ENCODE results near the gene UGCG. TPM values are rescaled to one million over a fixed set of nuclear protein-coding genes. Genes with fewer than 3 reads are reported as not detected.

Gene UGCG
- total and polyA plus RNA-seq, 2 of the 4 experiments (the other 2 are of a cell fraction), result 84.2 to 104 TPM

- Histone ChIP-seq H4K91ac (ENCODE audit: insufficient read depth, low read depth, low read length) (peak overlapping the region; percentile 7; the same call in 1 of the 2 replicates), H2AK9ac (replicated peaks; ENCODE audit: low read depth, low read length, poor library complexity) (no peak overlapping the region), H3K4ac (ENCODE audit: low read depth, low read length) (peak overlapping the region; percentile 31; the same call in 1 of the 2 replicates), H3K36me3 (ENCODE audit: control insufficient read depth, insufficient read depth, low read length) (no peaks in the 10 kb centered on the region), H3K56ac (ENCODE audit: extremely low read depth, insufficient read depth, low read length) (no peak overlapping the region), H3K4me3 (ENCODE audit: insufficient read depth, low read depth, low read length) (no peak overlapping the region), H2BK20ac (ENCODE audit: low read depth, low read length) (peak overlapping the region; percentile 58; the same call in 1 of the 2 replicates), H2BK5ac (ENCODE audit: low read depth, low read length, poor library complexity, severe bottlenecking) (peak overlapping the region; percentile 44), H3K79me1 (ENCODE audit: low read depth in 1 of 2, low read length in 2 of 2) (peaks cover 0 to 14% of the 10 kb centered on the region in 2 experiments; a peak in 3 of 4 replicates), H4K8ac (ENCODE audit: low read depth in 2 of 2, low read length in 2 of 2) (peak overlapping the region; percentile 11 to 23; a peak in 2 of 4 replicates), H2BK15ac (ENCODE audit: low read depth, low read length) (peak overlapping the region; percentile 42; the same call in 2 of the 3 replicates), H3K27ac (ENCODE audit: insufficient read depth, low read length) (no peak overlapping the region), H2BK120ac (ENCODE audit: low read depth, low read length) (0 out of 2 replicates have a peak overlapping the region, but pooled peaks have one; percentile 57), H2AFZ (replicated peaks; ENCODE audit: low read length, poor library complexity) (no peak overlapping the region), H3K18ac (ENCODE audit: low read depth, low read length) (peak overlapping the region; percentile 49; the same call in 1 of the 2 replicates), H4K20me1 (ENCODE audit: insufficient read depth, low read length) (no peaks in the 10 kb centered on the region), H3K4me2 (ENCODE audit: low read depth, low read length) (no peak overlapping the region), H3K9me1 (ENCODE audit: insufficient read depth, low read length) (peaks cover 17% of the 10 kb centered on the region), H2AK5ac (ENCODE audit: low read depth, low read length) (0 out of 2 replicates have a peak overlapping the region, but pooled peaks have one; percentile 40), H3K23ac (ENCODE audit: low read depth, low read length) (no peak overlapping the region), H3K9me3 (ENCODE audit: control insufficient read depth, insufficient read depth, low read length) (no peaks in the 10 kb centered on the region), H4K5ac (ENCODE audit: low read depth, low read length) (no peak overlapping the region), H3K27me3 (ENCODE audit: control insufficient read depth, insufficient read depth, low read length) (no peaks in the 10 kb centered on the region), H3K9ac (ENCODE audit: low read depth, low read length) (no peak overlapping the region), H3K4me1 (ENCODE audit: control insufficient read depth, insufficient read depth, low read length) (peaks cover 26% of the 10 kb centered on the region), H3K14ac (replicated peaks; ENCODE audit: low read depth, low read length) (peak overlapping the region; percentile 54)
- BruUV-seq (replicated peaks), result no TSS peak
- intact Hi-C loops (cut with micrococcal nuclease), result no loop called here
- DNase-seq (peak; percentile 86), ATAC-seq (ENCODE audit: low read depth) (no peak)
- ChIA-PET POLR2A (ENCODE audit: unreplicated experiment) (no interaction called here), CTCF (interaction anchor here (0.7 kb wide), 1 partner anchor 83 kb away, joined by 3 read pairs; no protein-coding TSS in a partner anchor)
- no CpG with 5 or more reads among the region's 5 CpGs for WGBS, 2 experiments (ENCODE audit: extremely low coverage in 2 of 2, insufficient read length in 1 of 2)
- dilution Hi-C loops (cut with HindIII; ENCODE audit: low sequenced_read_pairs, unreplicated experiment), result no loop called here
- in situ Hi-C loops (cut with MboI; ENCODE audit: low sequenced_read_pairs), result loop anchor here (5.0 kb wide), 1 partner anchor 91 kb away; no protein-coding TSS in a partner anchor
- TF ChIP-seq CHD1 (IDR thresholded peaks at IDR 0.05; ENCODE audit: low read depth, low read length), result no peak
- TF ChIP-seq RCOR1 (IDR thresholded peaks at IDR 0.05; ENCODE audit: insufficient replicate concordance, low read length), result peak; percentile 25
- TF ChIP-seq FOS (IDR thresholded peaks at IDR 0.05; ENCODE audit: low read depth, low read length), result no peak
- TF ChIP-seq MAZ (IDR thresholded peaks at IDR 0.05; ENCODE audit: borderline replicate concordance, low read depth, low read length), result no peak
- TF ChIP-seq RAD21 (IDR thresholded peaks at IDR 0.05; ENCODE audit: low read length), result no peak
Observed at GRCh38 chr9:111961575-111961974, 65.0 kb downstream of the UGCG start.
